Muscle of leg (tissue), 11 donors: Measurements from ENCODE around the gene NOTCH2. TPM values are rescaled to one million over a fixed set of nuclear protein-coding genes. Genes with fewer than 3 reads are reported as not detected.

ENCODE experiments used
- DNase-seq: peaks from one replicate; pipeline ENCODE4 v3.0.0; 2013
- H3K27ac ChIP-seq: one replicate; pipeline ENCODE4 v1.5.1; 2013; ENCODE audit warnings: mild to moderate bottlenecking, low read length, control low read depth
- H3K27me3 ChIP-seq: one replicate; pipeline ENCODE4 v1.6.1; 2013; ENCODE audit warnings: low read length; ENCODE audit not compliant: control insufficient read depth, insufficient read depth
- H3K36me3 ChIP-seq: one replicate; pipeline ENCODE4 v1.6.1; 2013; ENCODE audit warnings: low read length; ENCODE audit not compliant: control insufficient read depth, insufficient read depth
- H3K4me1 ChIP-seq: one replicate; pipeline ENCODE4 v1.6.1; 2013; ENCODE audit warnings: low read length; ENCODE audit not compliant: control insufficient read depth, insufficient read depth
- H3K4me3 ChIP-seq: one replicate; pipeline ENCODE4 v1.5.1; 2013; ENCODE audit warnings: low read length, control low read depth
- H3K9me3 ChIP-seq: replicated peaks from 2 replicates; pipeline ENCODE4 v1.6.1; 2013; ENCODE audit warnings: low read depth, low read length; ENCODE audit not compliant: control insufficient read depth
- WGBS: methylation state at CpG from one replicate; pipeline ENCODE4 v1.1.5; 2013; ENCODE audit warnings: missing lambda C conversion rate; ENCODE audit not compliant: insufficient coverage; 5-methylcytosine and 5-hydroxymethylcytosine counted together
- polyA plus RNA-seq, 8 donors: library from polyadenylated mRNA; unstranded; fragments of 120-200 nt; gene quantifications; one replicate each; pipeline versions ENCODE4 v1.2.1 to v1.2.3, GENCODE V29; 2013; ENCODE audit warnings: inconsistent platforms in 1 of 8, low replicate concordance in 1 of 8; ENCODE audit not compliant: insufficient read length in 8 of 8, insufficient read depth in 1 of 8
- total RNA-seq: library from RNA; stranded (reverse); fragments of 120-200 nt; gene quantifications from one replicate; pipeline ENCODE4 v1.2.4, GENCODE V29; 2013

The NOTCH2 gene
- total and polyA plus RNA-seq, 9 donors, result 34.9 to 79.5 (median 59.4) TPM

GRCh38 chr1:119924948-119925898 is 144.2 kb downstream of the NOTCH2 start:
- Histone ChIP-seq H3K27ac (peak overlapping the region; percentile 65), H3K27me3 (no peaks in the 10 kb centered on the region), H3K4me1 (peaks cover 18% of the 10 kb centered on the region), H3K9me3 (no peaks in the 10 kb centered on the region), H3K4me3 (no peak overlapping the region), H3K36me3 (peaks cover 76% of the 10 kb centered on the region)
- peak; percentile 94 for DNase-seq
- 79% methylated on average over 12 of the region's 19 CpGs for WGBS

GRCh38 chr1:119920104-119920968 is 149.1 kb downstream of the NOTCH2 start:
- WGBS, result 94% methylated on average over 6 of the region's 8 CpGs
- H3K36me3 ChIP-seq, result peaks cover 86% of the 10 kb centered on the region
- no peak overlapping the region for H3K27ac ChIP-seq
- no peak for DNase-seq
- no peak overlapping the region for H3K4me3 ChIP-seq
- no peaks in the 10 kb centered on the region for H3K27me3 ChIP-seq
- peaks cover 6% of the 10 kb centered on the region for H3K4me1 ChIP-seq
- no peaks in the 10 kb centered on the region for H3K9me3 ChIP-seq

DNA sequence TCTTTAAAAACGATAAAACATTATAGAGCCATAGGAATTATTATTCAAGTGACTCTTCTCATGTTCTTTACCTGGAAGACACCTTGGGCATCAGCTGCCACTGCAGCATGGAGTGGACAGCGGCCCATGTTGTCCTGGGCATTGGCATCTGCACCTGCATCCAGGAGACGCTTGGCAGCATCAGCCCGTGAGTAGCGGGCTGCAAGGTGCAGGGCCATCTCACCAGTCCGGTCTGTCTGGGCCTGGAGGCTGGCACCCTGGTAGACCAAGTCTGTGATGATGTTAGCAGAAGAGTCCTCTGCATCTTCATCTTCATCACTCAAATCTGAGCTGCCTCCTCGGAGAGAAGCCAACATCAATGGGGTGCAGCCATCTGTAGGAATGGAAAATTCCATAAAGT is 150.2 kb downstream of the NOTCH2 start:
- no peaks in the 10 kb centered on the region for H3K4me1 ChIP-seq
- 100% methylated on average over 1 of the region's 7 CpGs for WGBS
- no peaks in the 10 kb centered on the region for H3K9me3 ChIP-seq
- no peak for DNase-seq
- H3K36me3 ChIP-seq, result peaks cover 90% of the 10 kb centered on the region
- H3K27ac ChIP-seq, result no peak overlapping the region
- H3K4me3 ChIP-seq, result no peak overlapping the region
- no peaks in the 10 kb centered on the region for H3K27me3 ChIP-seq

GRCh38 chr1:119918301-119918700 is 151.2 kb downstream of the NOTCH2 start:
- no peak overlapping the region for H3K4me3 ChIP-seq
- WGBS, result 94% methylated on average over 3 of the region's 7 CpGs
- H3K9me3 ChIP-seq, result no peaks in the 10 kb centered on the region
- H3K27ac ChIP-seq, result no peak overlapping the region
- no peaks in the 10 kb centered on the region for H3K4me1 ChIP-seq
- H3K27me3 ChIP-seq, result no peaks in the 10 kb centered on the region
- no peak for DNase-seq
- H3K36me3 ChIP-seq, result peaks cover 87% of the 10 kb centered on the region

GRCh38 chr1:119917304-119918055 is 152.0 kb downstream of the NOTCH2 start:
- H3K36me3 ChIP-seq, result peaks cover 83% of the 10 kb centered on the region
- no peaks in the 10 kb centered on the region for H3K27me3 ChIP-seq
- WGBS, result 86% methylated on average over 2 of the region's 5 CpGs
- H3K4me1 ChIP-seq, result no peaks in the 10 kb centered on the region
- DNase-seq, result no peak
- no peak overlapping the region for H3K27ac ChIP-seq
- no peak overlapping the region for H3K4me3 ChIP-seq
- no peaks in the 10 kb centered on the region for H3K9me3 ChIP-seq

GRCh38 chr1:119915517-119915916 is 153.9 kb downstream of the NOTCH2 start:
- Histone ChIP-seq H3K27me3 (no peaks in the 10 kb centered on the region), H3K4me1 (no peaks in the 10 kb centered on the region), H3K9me3 (no peaks in the 10 kb centered on the region), H3K4me3 (no peak overlapping the region), H3K36me3 (peaks cover 68% of the 10 kb centered on the region), H3K27ac (no peak overlapping the region)
- 98% methylated on average over 5 of the region's 6 CpGs for WGBS
- DNase-seq, result no peak

GRCh38 chr1:119914071-119914470 is 155.4 kb downstream of the NOTCH2 start:
- Histone ChIP-seq H3K4me1 (no peaks in the 10 kb centered on the region), H3K36me3 (peaks cover 58% of the 10 kb centered on the region)
- no CpG with 5 or more reads among the region's 1 CpG for WGBS

DNA sequence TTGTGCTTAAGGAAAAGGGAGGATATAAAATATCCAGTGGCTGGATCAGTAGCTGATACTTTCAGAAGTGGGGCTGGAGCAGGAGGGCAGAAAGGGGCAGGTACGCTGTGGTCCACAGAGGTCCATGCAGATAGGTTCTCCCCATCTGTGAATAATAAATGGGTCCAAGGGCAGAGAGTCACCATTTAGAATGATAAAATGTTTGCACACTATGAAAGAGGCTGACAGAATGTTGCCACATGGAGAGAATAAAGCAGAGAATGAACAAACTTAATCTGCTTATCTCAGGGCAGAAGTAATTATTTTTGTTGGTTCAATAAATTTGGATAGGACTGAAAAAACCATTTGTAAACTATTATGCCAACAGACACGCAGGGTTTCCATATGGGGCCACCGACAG is 156.5 kb downstream of the NOTCH2 start:
- no peak overlapping the region for H3K27ac ChIP-seq
- H3K36me3 ChIP-seq, result peaks cover 48% of the 10 kb centered on the region
- 83% methylated on average over 2 of the region's 3 CpGs for WGBS

More at GRCh38 chr1:119914071-119914470, 155.4 kb downstream of the NOTCH2 start:
- Histone ChIP-seq H3K9me3 (no peaks in the 10 kb centered on the region), H3K27ac (no peak overlapping the region), H3K4me3 (no peak overlapping the region), H3K27me3 (no peaks in the 10 kb centered on the region)
- DNase-seq, result no peak

GRCh38 chr1:119911775-119912174 is 157.7 kb downstream of the NOTCH2 start:
- Histone ChIP-seq H3K4me3 (no peak overlapping the region), H3K27me3 (no peaks in the 10 kb centered on the region), H3K27ac (no peak overlapping the region), H3K9me3 (no peaks in the 10 kb centered on the region), H3K4me1 (no peaks in the 10 kb centered on the region), H3K36me3 (peaks cover 38% of the 10 kb centered on the region)
- no CpG with 5 or more reads among the region's 2 CpGs for WGBS
- peak; percentile 28 for DNase-seq

More for the DNA sequence above, 156.5 kb downstream of the NOTCH2 start:
- DNase-seq, result no peak
- no peak overlapping the region for H3K4me3 ChIP-seq
- no peaks in the 10 kb centered on the region for H3K27me3 ChIP-seq
- H3K9me3 ChIP-seq, result no peaks in the 10 kb centered on the region
- H3K4me1 ChIP-seq, result no peaks in the 10 kb centered on the region
